ENCODE results near the gene PTCH2.

PTCH2 gene

DNA sequence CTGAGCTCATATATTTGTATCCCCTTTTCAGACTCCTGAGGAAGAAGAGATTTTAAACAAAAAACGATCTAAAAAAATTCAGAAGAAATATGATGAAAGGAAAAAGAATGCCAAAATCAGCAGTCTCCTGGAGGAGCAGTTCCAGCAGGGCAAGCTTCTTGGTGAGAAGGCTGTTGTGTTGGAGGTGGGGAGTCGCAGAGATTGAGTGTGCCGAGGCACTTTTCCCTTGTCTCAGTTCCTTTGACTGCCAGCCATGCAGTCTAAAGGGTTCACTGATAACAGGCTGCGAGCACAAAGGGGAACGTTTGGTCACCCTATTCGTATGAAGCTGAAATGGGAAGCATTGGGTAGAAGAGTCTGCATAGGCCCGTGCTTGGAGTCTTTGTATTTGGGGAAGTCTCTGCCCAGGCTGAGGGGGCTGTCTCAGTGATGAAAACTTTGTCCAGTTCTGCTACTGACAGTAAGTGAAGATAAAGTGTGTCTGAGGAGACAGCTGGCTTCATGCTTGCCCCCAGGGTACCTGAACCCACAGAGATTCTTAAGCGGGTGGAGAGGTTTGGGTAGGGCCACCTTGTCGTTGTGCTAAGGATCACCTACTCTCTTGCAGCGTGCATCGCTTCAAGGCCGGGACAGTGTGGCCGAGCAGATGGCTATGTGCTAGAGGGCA is 65.0 kb downstream of the PTCH2 start:
- no peak for DNase-seq

DNA sequence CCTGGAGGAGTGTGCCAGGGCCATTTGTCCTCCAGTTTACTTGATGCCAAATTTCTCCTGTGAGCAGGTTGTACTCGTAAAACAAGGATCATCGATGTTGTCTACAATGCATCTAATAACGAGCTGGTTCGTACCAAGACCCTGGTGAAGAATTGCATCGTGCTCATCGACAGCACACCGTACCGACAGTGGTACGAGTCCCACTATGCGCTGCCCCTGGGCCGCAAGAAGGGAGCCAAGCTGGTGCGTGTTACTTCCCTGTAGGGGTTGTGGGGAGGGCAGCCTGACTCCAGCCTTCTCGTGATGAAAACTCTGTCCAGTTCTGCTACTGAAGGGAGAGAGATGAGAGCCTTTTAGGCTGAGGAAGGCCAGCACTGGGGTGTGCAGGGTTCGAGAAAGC is 65.5 kb downstream of the PTCH2 start:
- no peak for DNase-seq

DNA sequence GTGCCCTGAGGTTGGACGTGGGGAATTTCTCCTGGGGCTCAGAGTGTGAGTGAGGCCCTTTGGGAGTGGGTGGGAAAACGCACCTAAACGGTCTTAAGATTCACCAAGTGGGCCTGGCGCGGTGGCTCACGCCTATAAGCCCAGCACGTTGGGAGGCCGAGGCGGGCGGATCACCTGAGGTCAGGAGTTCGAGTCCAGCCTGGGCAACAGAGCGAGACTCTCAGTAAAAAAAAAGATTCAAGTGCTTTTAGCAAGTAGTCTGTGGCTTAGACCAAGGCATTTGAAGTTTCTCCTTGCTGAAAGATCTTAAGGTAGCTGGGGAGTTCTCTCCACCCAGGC is 66.4 kb downstream of the PTCH2 start:
- no peak for DNase-seq

DNA sequence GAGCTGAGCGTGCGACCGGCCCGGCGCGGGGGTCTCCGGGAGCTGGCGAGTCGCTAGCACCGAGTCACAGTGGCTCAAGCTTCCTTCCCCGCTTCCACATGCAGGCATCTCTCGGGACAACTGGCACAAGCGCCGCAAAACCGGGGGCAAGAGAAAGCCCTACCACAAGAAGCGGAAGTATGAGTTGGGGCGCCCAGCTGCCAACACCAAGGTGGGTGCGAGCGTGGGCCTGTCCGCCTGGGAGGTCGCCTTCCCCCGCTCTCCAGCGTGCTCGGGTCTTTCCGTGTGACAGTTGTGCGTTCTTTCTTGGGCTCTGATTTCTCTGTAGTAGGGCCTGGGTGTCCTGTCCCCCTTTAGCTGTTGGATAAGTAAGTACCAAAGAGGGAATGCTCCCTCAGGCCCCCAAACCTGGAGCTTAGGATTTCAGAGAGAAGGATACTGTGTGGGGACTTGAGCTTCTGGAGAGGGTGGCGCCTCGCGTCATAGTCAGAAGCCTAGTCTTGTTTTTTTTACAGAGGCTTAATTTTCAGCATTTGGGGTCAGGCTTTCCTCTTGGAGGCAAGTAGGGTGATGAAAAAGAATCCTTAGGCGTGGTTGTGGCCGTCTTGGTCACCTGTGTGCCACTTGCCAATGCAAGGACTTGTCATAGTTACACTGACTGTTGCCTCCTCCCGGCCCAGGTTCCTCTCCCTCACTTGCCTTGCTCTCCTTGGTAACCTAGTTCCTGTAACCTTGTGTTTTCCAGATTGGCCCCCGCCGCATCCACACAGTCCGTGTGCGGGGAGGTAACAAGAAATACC is 66.9 kb downstream of the PTCH2 start:
- peak; percentile 30 to 51 for DNase-seq

DNA sequence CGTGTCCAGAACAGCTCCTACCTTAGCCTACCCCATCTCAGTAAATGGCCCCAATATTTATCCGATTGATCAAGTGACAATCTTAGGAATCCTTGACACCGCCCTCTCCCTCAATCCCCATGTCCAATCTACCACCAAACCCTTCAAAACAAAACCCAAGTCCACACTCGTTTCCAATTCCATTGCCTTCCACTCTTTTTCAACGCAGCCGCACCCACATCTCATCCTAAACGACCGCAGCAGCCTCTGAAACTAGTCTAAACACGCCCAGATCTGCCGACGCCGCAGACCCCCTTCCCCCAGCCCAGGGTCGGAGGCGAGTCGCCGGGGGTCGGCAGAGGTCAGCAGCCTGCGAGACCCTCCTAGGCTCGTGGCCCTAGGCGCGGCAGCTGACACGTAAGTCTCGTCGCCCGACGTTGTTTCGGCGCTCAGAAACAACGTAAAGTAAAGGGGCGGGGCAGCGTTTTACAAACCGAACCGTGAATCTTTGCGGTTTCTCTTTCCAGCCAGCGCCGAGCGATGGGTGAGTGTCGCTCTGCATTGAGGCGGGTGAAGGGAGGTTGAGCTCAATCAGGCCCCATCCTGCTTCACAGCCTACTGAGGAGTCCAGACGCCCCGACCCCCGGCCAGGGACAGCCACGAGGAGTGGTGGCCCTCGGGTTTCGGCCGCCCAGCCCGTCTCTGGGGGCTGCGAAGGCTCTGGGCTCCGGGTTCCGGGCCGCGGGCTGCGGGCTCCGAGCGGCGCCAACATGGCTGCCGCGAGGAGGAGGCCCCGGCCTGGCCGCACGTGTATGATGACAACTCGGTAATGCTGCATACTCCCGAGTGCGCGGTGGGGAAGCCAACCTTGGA is 67.7 kb downstream of the PTCH2 start, which contains the start of gene RPS8:
Gene RPS8 (plus strand): TSS at position 463 of the 852 bp plus-strand sequence. CDS start 57 bp downstream, at position 520.
- DNase-seq, result peak; percentile 89 to 91
